Central memory CD4-positive, alpha-beta T cell (primary cell): ENCODE results near the gene PCDH15.

ENCODE experiments used
- DNase-seq: peaks from one replicate; pipeline ENCODE4 v3.0.0; 2022

Gene PCDH15

GRCh38 chr10:54702583-54703485 lies 98.2 kb downstream of the PCDH15 start:
- DNase-seq, result no peak

- no peak for DNase-seq
Observed at GRCh38 chr10:54691331-54691730, 109.7 kb downstream of the PCDH15 start.

DNA sequence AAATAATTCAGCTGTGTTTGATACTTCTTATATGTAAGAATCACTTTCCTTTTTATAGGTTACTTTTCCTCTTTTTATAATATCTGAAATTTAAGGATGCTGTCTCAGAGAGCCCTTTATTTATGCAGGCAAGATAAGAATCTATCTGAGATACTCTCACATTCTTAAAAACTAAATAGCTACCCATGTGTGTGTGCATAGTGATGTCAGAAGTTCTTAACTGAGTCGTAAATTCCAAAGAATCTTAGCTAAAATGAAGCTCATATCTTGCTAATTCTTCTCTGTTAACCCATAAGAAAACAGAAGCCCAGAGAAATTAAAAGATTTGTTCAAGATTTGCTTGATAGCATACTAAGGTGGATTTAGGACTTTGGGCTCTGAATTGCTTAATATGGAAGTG lies 118.5 kb downstream of the PCDH15 start:
- DNase-seq, result no peak

DNA sequence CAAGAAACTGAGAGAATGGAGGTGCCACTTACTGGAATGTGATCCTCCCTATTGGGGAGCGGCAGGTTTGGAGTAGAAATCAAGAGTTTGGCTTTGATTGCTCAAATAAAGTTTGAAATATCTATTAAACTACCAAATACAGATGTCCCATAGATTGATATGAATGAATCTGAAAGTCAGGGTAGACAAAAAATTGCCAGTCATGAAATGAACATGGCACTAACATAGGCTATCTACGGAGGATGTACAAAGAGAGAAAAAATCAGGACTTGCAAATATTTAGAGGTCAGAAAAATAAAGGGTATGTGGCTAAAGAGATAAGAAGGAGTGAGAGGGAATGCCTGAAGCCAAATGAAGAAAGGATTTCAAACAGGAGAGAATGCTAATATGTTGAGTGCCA lies 119.9 kb downstream of the PCDH15 start:
- no peak for DNase-seq

GRCh38 chr10:54667136-54667535 lies 133.9 kb downstream of the PCDH15 start:
- no peak for DNase-seq

GRCh38 chr10:54666192-54666591 lies 134.8 kb downstream of the PCDH15 start:
- no peak for DNase-seq

DNA sequence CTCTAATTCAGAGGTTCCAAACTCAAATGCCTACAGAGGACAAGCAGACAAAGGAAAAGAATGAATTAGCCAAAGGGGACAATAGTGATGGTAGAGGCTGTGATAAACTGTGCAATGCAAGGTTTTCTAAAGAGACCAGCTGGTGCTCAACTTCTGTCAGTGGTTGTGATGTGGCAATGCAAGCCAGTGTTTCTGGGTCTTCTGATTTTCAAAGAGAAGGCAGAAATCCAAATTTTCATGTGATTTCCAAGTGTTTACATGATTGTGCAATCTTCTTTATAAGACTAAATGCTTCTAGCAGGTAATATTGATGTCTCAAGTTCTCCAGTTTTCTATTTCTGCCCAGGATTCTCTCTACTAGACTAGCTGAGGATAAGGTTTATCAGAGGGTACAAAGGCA lies 135.9 kb downstream of the PCDH15 start:
- DNase-seq, result no peak

- DNase-seq, result no peak
Observed at GRCh38 chr10:54660397-54660796, 140.6 kb downstream of the PCDH15 start.

GRCh38 chr10:54656643-54657042 lies 144.4 kb downstream of the PCDH15 start:
- no peak for DNase-seq

- no peak for DNase-seq
Observed at GRCh38 chr10:54653518-54653917, 147.5 kb downstream of the PCDH15 start.

GRCh38 chr10:54650547-54650946 lies 150.5 kb downstream of the PCDH15 start:
- DNase-seq, result no peak

DNA sequence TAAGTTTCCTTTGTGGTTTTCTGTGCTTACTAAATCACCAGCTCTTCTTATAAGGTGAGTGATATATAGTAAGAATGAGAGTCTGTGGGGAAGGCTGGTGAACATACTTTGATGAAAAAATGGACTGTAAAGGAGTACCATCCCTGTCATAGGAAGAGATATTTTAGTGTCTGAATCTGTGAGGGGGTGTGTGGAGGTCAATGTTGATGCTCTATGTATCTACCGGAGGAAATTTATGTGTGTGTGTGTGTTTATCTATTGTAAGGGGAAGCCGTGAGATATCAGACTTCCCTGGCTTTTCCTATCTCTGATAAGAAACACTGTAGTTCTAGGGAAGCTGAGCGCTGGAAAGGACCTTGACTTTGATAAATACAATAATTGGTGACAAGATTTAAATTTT lies 179.0 kb downstream of the PCDH15 start:
- DNase-seq, result no peak

DNA sequence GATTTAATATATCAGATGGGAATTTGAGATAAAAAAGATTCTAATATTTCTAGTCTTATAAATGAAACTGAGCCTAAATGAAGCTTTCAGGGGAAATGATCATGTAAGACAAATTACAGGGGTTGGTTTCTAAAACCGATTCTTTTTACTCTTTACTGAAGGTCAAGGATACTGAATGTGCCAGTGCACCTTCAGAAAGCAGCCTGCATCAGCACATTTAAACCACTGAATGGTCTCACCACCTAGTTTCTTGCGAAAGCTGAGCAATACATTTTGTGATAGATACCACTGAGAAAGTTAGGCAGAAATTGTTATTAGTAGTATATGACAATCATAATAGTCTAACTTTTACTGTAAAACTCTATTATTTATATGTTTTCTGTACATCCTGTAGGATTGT lies 180.7 kb downstream of the PCDH15 start:
- no peak for DNase-seq

- DNase-seq, result no peak
Observed at GRCh38 chr10:54614072-54614471, 187.0 kb downstream of the PCDH15 start.

GRCh38 chr10:54613162-54613561 lies 187.9 kb downstream of the PCDH15 start:
- no peak for DNase-seq

- no peak for DNase-seq
Observed at GRCh38 chr10:54609423-54609822, 191.6 kb downstream of the PCDH15 start.

DNA sequence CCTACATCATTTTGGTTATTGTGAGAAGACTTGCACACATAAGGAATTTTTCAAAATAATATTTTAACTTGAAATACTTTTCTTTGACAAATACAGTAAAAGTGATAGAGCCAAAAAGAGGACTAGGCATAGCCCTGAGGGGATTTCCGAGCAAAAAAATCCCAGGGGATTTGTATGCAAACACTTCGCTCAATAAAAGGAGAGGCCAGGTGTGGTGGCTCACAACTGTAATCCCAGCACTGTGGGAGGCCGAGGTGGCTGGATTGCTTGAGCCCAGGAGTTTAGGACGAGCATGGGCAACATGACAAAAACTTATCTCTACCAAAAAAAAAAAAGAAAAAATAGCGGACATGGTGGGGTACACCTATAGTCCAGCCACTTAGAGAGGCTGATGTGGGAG lies 193.0 kb downstream of the PCDH15 start:
- DNase-seq, result no peak

GRCh38 chr10:54594289-54594688 lies 206.7 kb downstream of the PCDH15 start:
- DNase-seq, result no peak

GRCh38 chr10:54587971-54588370 lies 213.1 kb downstream of the PCDH15 start:
- no peak for DNase-seq

- no peak for DNase-seq
Observed at GRCh38 chr10:54585572-54585971, 215.5 kb downstream of the PCDH15 start.

DNA sequence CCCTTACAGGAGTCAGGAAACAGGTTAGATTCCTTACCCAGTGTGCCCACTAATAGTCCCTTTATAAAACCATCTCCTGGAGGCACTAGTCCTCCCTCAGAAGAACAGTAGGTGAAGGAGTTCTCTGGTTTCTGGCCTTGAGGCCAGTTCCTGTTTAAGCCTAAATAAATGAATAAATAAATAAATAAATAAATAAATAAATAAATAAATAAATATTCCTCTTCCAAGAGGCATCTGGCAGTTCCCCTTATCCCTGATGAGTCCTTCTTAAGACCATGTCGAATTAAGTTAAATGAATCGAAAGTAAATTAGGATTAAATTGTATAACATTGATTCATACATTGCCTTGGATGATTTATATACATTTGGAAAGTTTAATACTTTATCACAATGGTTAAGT lies 223.3 kb downstream of the PCDH15 start:
- no peak for DNase-seq

DNA sequence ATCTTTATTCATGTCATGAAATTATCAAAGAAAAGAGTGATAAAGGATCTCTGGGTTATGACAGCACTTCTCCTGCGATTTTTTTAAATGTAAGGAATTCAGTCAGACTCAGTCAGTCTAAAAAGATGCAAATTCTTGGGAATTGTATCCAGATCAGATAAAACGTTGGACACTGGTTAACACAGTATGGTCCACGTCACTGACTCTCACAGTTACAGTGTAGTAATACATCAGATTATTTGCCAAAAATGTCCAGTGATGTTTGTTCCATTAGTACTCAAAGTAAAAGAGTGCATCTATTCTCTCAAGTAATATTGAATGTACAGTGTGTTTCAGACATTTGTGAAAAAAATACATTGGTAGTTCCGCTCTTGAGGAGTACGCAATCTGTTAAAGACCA lies 224.5 kb downstream of the PCDH15 start:
- DNase-seq, result no peak

DNA sequence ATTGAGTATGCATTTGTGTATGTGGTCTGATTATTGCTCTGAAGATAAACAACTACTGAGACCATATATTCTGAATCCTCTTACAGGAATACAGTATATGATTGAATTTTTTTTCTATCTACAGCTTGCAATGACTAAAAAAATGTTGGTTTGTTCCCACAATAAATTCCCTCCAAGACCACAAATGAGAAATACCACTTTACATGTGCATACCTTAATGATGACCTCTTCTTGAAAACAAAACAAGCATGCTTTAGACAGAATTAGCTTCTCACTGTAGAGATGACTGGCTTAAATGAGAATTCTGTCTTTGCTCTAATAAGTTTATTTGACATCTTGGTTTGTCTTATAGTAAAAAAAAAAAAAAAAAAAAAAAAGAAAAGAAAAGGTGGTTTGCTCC lies 241.5 kb downstream of the PCDH15 start:
- no peak for DNase-seq

GRCh38 chr10:54554028-54554427 lies 247.0 kb downstream of the PCDH15 start:
- no peak for DNase-seq

- DNase-seq, result no peak
Observed at GRCh38 chr10:54550016-54550415, 251.0 kb downstream of the PCDH15 start.
